ENCODE measurements around the gene C2orf49. TPM values are rescaled to one million over a fixed set of nuclear protein-coding genes. Genes with fewer than 3 reads are reported as not detected.

C2orf49 gene
- total RNA-seq, 1 experiment from 2014 or later: 24.8 TPM

- no peak for DNase-seq (ENCODE audit: low spot score)
- H3K36me3 ChIP-seq (ENCODE audit: insufficient read depth, low read length, poor library complexity, severe bottlenecking): peaks cover 27% of the 10 kb centered on the region
- POLR2A ChIA-PET (ENCODE audit: low non-redundant PET): no interaction called here
- no peak overlapping the region for H3K4me3 ChIP-seq (ENCODE audit: low read depth, low read length, poor library complexity, severe bottlenecking)
- CTCF ChIA-PET: no interaction called here
- H3K4me1 ChIP-seq (ENCODE audit: insufficient read depth, low read length, poor library complexity, severe bottlenecking): no peaks in the 10 kb centered on the region
- no peak for TF ChIP-seq CTCF (conservative IDR thresholded peaks at IDR 0.05; ENCODE audit: low read depth, low read length)
- TF ChIP-seq EZH2 (IDR thresholded peaks at IDR 0.05; ENCODE audit: borderline replicate concordance, low read depth, low read length, poor library complexity, severe bottlenecking): no peak
- no peaks in the 10 kb centered on the region for H3K9me3 ChIP-seq (ENCODE audit: low read depth, low read length, poor library complexity, severe bottlenecking)
- no peaks in the 10 kb centered on the region for H3K27me3 ChIP-seq (replicated peaks; ENCODE audit: insufficient read depth, low read depth, low read length, poor library complexity)
- intact Hi-C loops (cut with micrococcal nuclease; ENCODE audit: unreplicated experiment): loop anchor here (5.0 kb wide), 1 partner anchor 186 kb away; no protein-coding TSS in a partner anchor
- no peak overlapping the region for H3K27ac ChIP-seq (ENCODE audit: low read depth, low read length, poor library complexity, severe bottlenecking)
- BruUV-seq (replicated peaks): no TSS peak
These were observed 39.3 kb upstream of the C2orf49 start for GRCh38 chr2:105298017-105298416.

GRCh38 chr2:105299290-105299689, 38.0 kb upstream of the C2orf49 start:
- ChIA-PET CTCF (no interaction called here), POLR2A (ENCODE audit: low non-redundant PET) (no interaction called here)
- Histone ChIP-seq H3K9me3 (ENCODE audit: low read depth, low read length, poor library complexity, severe bottlenecking) (no peaks in the 10 kb centered on the region), H3K27ac (ENCODE audit: low read depth, low read length, poor library complexity, severe bottlenecking) (no peak overlapping the region), H3K27me3 (replicated peaks; ENCODE audit: insufficient read depth, low read depth, low read length, poor library complexity) (no peaks in the 10 kb centered on the region), H3K4me3 (ENCODE audit: low read depth, low read length, poor library complexity, severe bottlenecking) (no peak overlapping the region), H3K4me1 (ENCODE audit: insufficient read depth, low read length, poor library complexity, severe bottlenecking) (no peaks in the 10 kb centered on the region), H3K36me3 (ENCODE audit: insufficient read depth, low read length, poor library complexity, severe bottlenecking) (peaks cover 24% of the 10 kb centered on the region)
- intact Hi-C loops (cut with micrococcal nuclease; ENCODE audit: unreplicated experiment): loop anchor here (5.0 kb wide), 1 partner anchor 187 kb away; no protein-coding TSS in a partner anchor
- no peak for DNase-seq (ENCODE audit: low spot score)
- TF ChIP-seq EZH2 (IDR thresholded peaks at IDR 0.05; ENCODE audit: borderline replicate concordance, low read depth, low read length, poor library complexity, severe bottlenecking) (no peak), CTCF (conservative IDR thresholded peaks at IDR 0.05; ENCODE audit: low read depth, low read length) (no peak)
- BruUV-seq (replicated peaks): no TSS peak

GRCh38 chr2:105301646-105302045, 35.7 kb upstream of the C2orf49 start:
- no peaks in the 10 kb centered on the region for H3K9me3 ChIP-seq (ENCODE audit: low read depth, low read length, poor library complexity, severe bottlenecking)
- H3K27me3 ChIP-seq (replicated peaks; ENCODE audit: insufficient read depth, low read depth, low read length, poor library complexity): no peaks in the 10 kb centered on the region
- H3K27ac ChIP-seq (ENCODE audit: low read depth, low read length, poor library complexity, severe bottlenecking): no peak overlapping the region
- intact Hi-C loops (cut with micrococcal nuclease; ENCODE audit: unreplicated experiment): no loop called here
- no peaks in the 10 kb centered on the region for H3K4me1 ChIP-seq (ENCODE audit: insufficient read depth, low read length, poor library complexity, severe bottlenecking)
- H3K4me3 ChIP-seq (ENCODE audit: low read depth, low read length, poor library complexity, severe bottlenecking): no peak overlapping the region
- DNase-seq (ENCODE audit: low spot score): no peak
- BruUV-seq (replicated peaks): no TSS peak
- ChIA-PET CTCF (no interaction called here), POLR2A (ENCODE audit: low non-redundant PET) (no interaction called here)
- no peak for TF ChIP-seq CTCF (conservative IDR thresholded peaks at IDR 0.05; ENCODE audit: low read depth, low read length)
- TF ChIP-seq EZH2 (IDR thresholded peaks at IDR 0.05; ENCODE audit: borderline replicate concordance, low read depth, low read length, poor library complexity, severe bottlenecking): no peak
- peaks cover 10% of the 10 kb centered on the region for H3K36me3 ChIP-seq (ENCODE audit: insufficient read depth, low read length, poor library complexity, severe bottlenecking)
